Aorta (tissue), 5 donors: Measurements from ENCODE around the gene TMEM127. TPM values are rescaled to one million over a fixed set of nuclear protein-coding genes. Genes with fewer than 3 reads are reported as not detected.

Experiments used
- ATAC-seq: fragments of 200-7000 bp; cut with Tn5 transposase; one replicate; pipeline ENCODE4 v1.9.1; 2022; ENCODE audit warnings: moderate library complexity; ENCODE audit not compliant: low FRiP score
- DNase-seq, 2 donors: peaks; one replicate each; pipeline ENCODE4 v3.0.0-alpha.2; 2020
- H3K27ac ChIP-seq, 2 donors: one replicate each; pipeline ENCODE4 v1.5.1; 2013; ENCODE audit warnings: low read length in 2 of 2, mild to moderate bottlenecking in 2 of 2, moderate library complexity in 2 of 2, control low read depth in 1 of 2, inconsistent platforms in 1 of 2, low read depth in 1 of 2
- H3K27me3 ChIP-seq, 2 donors: one replicate each; pipeline ENCODE4 v1.6.1; 2013; ENCODE audit warnings: control low read depth in 1 of 2, low read length in 1 of 2, mild to moderate bottlenecking in 1 of 2, moderate library complexity in 1 of 2; ENCODE audit not compliant: insufficient read depth in 2 of 2, control insufficient read depth in 1 of 2
- H3K36me3 ChIP-seq, 2 donors: one replicate each; pipeline ENCODE4 v1.6.1; 2013; ENCODE audit warnings: control low read depth in 1 of 2, low read length in 1 of 2, mild to moderate bottlenecking in 1 of 2; ENCODE audit not compliant: insufficient read depth in 2 of 2, control insufficient read depth in 1 of 2
- H3K4me1 ChIP-seq, 2 donors: one replicate each; pipeline ENCODE4 v1.6.1; 2013; ENCODE audit warnings: low read length in 2 of 2, control low read depth in 1 of 2, mild to moderate bottlenecking in 1 of 2, moderate library complexity in 1 of 2; ENCODE audit not compliant: insufficient read depth in 2 of 2, control insufficient read depth in 1 of 2
- H3K4me3 ChIP-seq, 2 donors: one replicate each; pipeline ENCODE4 v1.5.1; 2013; ENCODE audit warnings: low read length in 2 of 2, control low read depth in 1 of 2, mild to moderate bottlenecking in 1 of 2
- H3K9me3 ChIP-seq: one replicate; pipeline ENCODE4 v1.6.1; 2013; ENCODE audit warnings: mild to moderate bottlenecking, low read length; ENCODE audit not compliant: control insufficient read depth
- WGBS, 2 donors: extraction: QIAGEN DNeasy Blood & Tissue Kit; methylation state at CpG; one replicate each; pipeline ENCODE4 v1.1.7; 2013; 5-methylcytosine and 5-hydroxymethylcytosine counted together
- intact Hi-C, 2 donors: fragments of 100-400 bp; cut with DNase I; formaldehyde crosslinking; loops; one replicate each; pipeline versions ENCODE4 v1.14.2 to v1.15.0; 2022
- polyA plus RNA-seq, 2 donors: library from polyadenylated mRNA; stranded (reverse); fragments of 200-250 nt; gene quantifications; one replicate each; pipeline ENCODE4 v1.2.3, GENCODE V29; 2013
- total RNA-seq, 2 donors: library from RNA; stranded (reverse); fragmentation: NEBNext Ultra II Directional; extraction: Animal tissue kit (Norgen Biotek cat#: 25700); gene quantifications; one replicate each; pipeline ENCODE4 v1.2.1, GENCODE V29; 2021
- donor health status: healthy with polysubstance abuse.
- donor health status: Bipolar disorder and iron deficiency.
- donor health status: DM: no; HTN: no; CAD: no.
- donor health status: DM: no; HTN: no; CAD: no.
- donor health status: DM: yes; HTN: yes; CAD: no.

The TMEM127 gene
- total and polyA plus RNA-seq, 4 donors = 8.3 to 53.8 (median 38.4) TPM

- DNase-seq = peak in 1 of 2 donors; percentile 80
- Histone ChIP-seq H3K4me1 (no peaks in the 10 kb centered on the region), H3K27ac (no peak overlapping the region), H3K36me3 (peaks cover 0 to under 1% of the 10 kb centered on the region in 2 donors), H3K27me3 (no peaks in the 10 kb centered on the region), H3K9me3 (no peaks in the 10 kb centered on the region), H3K4me3 (no peak overlapping the region)
- intact Hi-C loops = no loop called here
- WGBS, 2 donors = 83 to 86% methylated on average over 5 of the region's 5 CpGs
- ATAC-seq = peak; percentile 68
Observed at GRCh38 chr2:96241900-96242611, 23.7 kb downstream of the TMEM127 start.

GRCh38 chr2:96241227-96241626 lies 24.6 kb downstream of the TMEM127 start:
- 76 to 88% methylated on average over 2 of the region's 2 CpGs for WGBS, 2 donors
- Histone ChIP-seq H3K27me3 (no peaks in the 10 kb centered on the region), H3K36me3 (peaks cover 0 to 2% of the 10 kb centered on the region in 2 donors), H3K27ac (no peak overlapping the region), H3K4me3 (no peak overlapping the region), H3K4me1 (no peaks in the 10 kb centered on the region), H3K9me3 (no peaks in the 10 kb centered on the region)
- ATAC-seq (no peak), DNase-seq (no peak)
- intact Hi-C loops = no loop called here

GRCh38 chr2:96240341-96241038 lies 25.3 kb downstream of the TMEM127 start:
- 93% methylated on average over 9 of the region's 9 CpGs for WGBS, 2 donors
- no peak overlapping the region for H3K4me3 ChIP-seq
- intact Hi-C loops = no loop called here
- ATAC-seq = no peak
- H3K27me3 ChIP-seq = no peaks in the 10 kb centered on the region
- H3K27ac ChIP-seq = no peak overlapping the region
- H3K36me3 ChIP-seq = peaks cover 0 to 2% of the 10 kb centered on the region in 2 donors
- DNase-seq = no peak
- no peaks in the 10 kb centered on the region for H3K9me3 ChIP-seq
- H3K4me1 ChIP-seq = no peaks in the 10 kb centered on the region

GRCh38 chr2:96239745-96240264 lies 26.0 kb downstream of the TMEM127 start:
- DNase-seq (no peak), ATAC-seq (no peak)
- Histone ChIP-seq H3K9me3 (no peaks in the 10 kb centered on the region), H3K27ac (no peak overlapping the region), H3K4me3 (no peak overlapping the region), H3K36me3 (peaks cover 0 to 2% of the 10 kb centered on the region in 2 donors), H3K27me3 (no peaks in the 10 kb centered on the region), H3K4me1 (no peaks in the 10 kb centered on the region)
- intact Hi-C loops = no loop called here
- 94% methylated on average over 9 of the region's 9 CpGs for WGBS, 2 donors

- WGBS, 2 donors = 92 to 95% methylated on average over 3 of the region's 3 CpGs
- intact Hi-C loops = no loop called here
- no peak overlapping the region for H3K4me3 ChIP-seq
- H3K27ac ChIP-seq = no peak overlapping the region
- ATAC-seq (no peak), DNase-seq (no peak)
- H3K9me3 ChIP-seq = no peaks in the 10 kb centered on the region
- H3K27me3 ChIP-seq = no peaks in the 10 kb centered on the region
- no peaks in the 10 kb centered on the region for H3K4me1 ChIP-seq
- peaks cover 0 to 2% of the 10 kb centered on the region in 2 donors for H3K36me3 ChIP-seq
Observed at GRCh38 chr2:96239091-96239490, 26.7 kb downstream of the TMEM127 start.

- Histone ChIP-seq H3K4me1 (no peaks in the 10 kb centered on the region), H3K9me3 (no peaks in the 10 kb centered on the region), H3K27me3 (no peaks in the 10 kb centered on the region), H3K4me3 (no peak overlapping the region), H3K27ac (no peak overlapping the region), H3K36me3 (peaks cover 0 to 2% of the 10 kb centered on the region in 2 donors)
- DNase-seq = no peak
- WGBS, 2 donors = 96 to 98% methylated on average over 3 of the region's 3 CpGs
- intact Hi-C loops = no loop called here
- ATAC-seq = no peak
Observed at GRCh38 chr2:96238266-96238665, 27.5 kb downstream of the TMEM127 start.

- Histone ChIP-seq H3K4me1 (no peaks in the 10 kb centered on the region), H3K27ac (no peak overlapping the region), H3K36me3 (peaks cover 0 to 2% of the 10 kb centered on the region in 2 donors), H3K4me3 (no peak overlapping the region), H3K27me3 (no peaks in the 10 kb centered on the region), H3K9me3 (no peaks in the 10 kb centered on the region)
- intact Hi-C loops = no loop called here
- WGBS, 2 donors = 95 to 96% methylated on average over 1 of the region's 1 CpG
- ATAC-seq = no peak
- no peak for DNase-seq
Observed at GRCh38 chr2:96236882-96237281, 28.9 kb downstream of the TMEM127 start.

- Histone ChIP-seq H3K27me3 (no peaks in the 10 kb centered on the region), H3K4me1 (no peaks in the 10 kb centered on the region), H3K4me3 (no peak overlapping the region), H3K36me3 (peaks cover 0 to 2% of the 10 kb centered on the region in 2 donors), H3K9me3 (no peaks in the 10 kb centered on the region), H3K27ac (no peak overlapping the region)
- no peak for DNase-seq
- WGBS, 2 donors = 87 to 89% methylated on average over 4 of the region's 4 CpGs
- ATAC-seq = no peak
- intact Hi-C loops = no loop called here
Observed at GRCh38 chr2:96233880-96234316, 31.9 kb downstream of the TMEM127 start.
